ENCODE data around the gene PLPP7. TPM values are rescaled to one million over a fixed set of nuclear protein-coding genes. Genes with fewer than 3 reads are reported as not detected.

Gene PLPP7
- total RNA-seq, 4 donors from 2014 or later = 7.8 to 11.1 (median 8.5) TPM

DNA sequence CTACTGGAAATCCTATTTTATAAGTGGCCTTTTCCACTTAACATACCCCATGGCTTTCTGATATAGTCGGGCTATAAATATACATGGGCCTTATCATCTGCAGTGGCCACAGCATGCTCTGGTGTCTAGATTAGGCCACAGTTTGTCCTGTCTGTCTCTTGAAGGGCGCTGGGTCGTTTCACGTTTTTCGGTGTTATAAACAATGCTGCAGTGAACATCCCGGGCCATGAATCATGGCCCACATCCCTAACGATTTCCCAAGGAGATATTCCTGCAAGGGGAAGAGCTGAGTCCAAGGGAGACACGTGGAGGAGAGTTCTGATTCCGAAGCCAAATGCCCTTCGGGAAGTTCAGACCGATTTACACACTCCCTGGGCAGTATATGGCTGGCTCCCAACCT is 8.4 kb downstream of the PLPP7 start:
- TF ChIP-seq, protein P1, sequence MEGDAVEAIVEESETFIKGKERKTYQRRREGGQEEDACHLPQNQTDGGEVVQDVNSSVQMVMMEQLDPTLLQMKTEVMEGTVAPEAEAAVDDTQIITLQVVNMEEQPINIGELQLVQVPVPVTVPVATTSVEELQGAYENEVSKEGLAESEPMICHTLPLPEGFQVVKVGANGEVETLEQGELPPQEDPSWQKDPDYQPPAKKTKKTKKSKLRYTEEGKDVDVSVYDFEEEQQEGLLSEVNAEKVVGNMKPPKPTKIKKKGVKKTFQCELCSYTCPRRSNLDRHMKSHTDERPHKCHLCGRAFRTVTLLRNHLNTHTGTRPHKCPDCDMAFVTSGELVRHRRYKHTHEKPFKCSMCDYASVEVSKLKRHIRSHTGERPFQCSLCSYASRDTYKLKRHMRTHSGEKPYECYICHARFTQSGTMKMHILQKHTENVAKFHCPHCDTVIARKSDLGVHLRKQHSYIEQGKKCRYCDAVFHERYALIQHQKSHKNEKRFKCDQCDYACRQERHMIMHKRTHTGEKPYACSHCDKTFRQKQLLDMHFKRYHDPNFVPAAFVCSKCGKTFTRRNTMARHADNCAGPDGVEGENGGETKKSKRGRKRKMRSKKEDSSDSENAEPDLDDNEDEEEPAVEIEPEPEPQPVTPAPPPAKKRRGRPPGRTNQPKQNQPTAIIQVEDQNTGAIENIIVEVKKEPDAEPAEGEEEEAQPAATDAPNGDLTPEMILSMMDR (IDR thresholded peaks at IDR 0.05; ENCODE audit: low read depth) = no peak

DNA sequence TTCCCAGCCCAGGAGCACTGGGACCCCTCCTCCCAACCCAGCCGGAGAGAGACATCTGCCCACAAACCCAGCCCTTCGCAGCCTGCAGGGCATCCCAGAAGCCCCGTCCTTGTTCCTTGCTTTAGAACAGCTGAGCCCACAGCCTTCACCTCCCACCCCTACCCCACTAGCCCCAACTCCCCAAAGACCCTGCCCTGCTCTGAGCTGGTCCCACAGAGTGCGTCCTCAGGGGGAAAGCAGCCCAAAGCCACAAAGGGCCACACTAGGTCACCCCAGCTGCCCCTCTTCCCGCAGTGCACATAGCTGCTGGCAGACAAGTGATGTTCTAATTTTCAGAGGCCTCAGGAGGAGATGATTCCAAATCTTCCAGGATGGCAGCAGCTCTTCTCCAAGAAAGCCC is 8.8 kb downstream of the PLPP7 start:
- TF ChIP-seq, protein P1 (IDR thresholded peaks at IDR 0.05; ENCODE audit: low read depth) = no peak

DNA sequence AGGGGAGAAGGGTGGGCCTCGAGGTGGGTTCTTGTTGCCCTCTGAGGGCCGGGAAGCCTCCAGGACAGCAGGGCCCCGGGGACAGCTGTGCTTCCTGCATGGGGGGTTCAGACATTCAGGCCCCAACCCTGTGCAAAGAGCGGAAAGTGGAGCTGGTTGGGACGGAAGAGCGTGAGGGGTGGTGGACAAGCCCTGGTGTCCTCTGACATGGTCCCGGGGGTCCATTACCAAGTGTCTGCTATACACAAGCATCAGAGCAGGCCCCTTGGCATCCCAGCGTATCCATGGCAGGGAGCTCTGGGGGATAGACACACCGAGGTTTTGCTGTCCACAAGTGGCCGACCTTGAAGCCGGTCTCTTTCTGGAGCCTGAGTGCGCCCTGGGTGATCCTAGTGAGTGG is 9.3 kb downstream of the PLPP7 start:
- TF ChIP-seq, protein P1 (IDR thresholded peaks at IDR 0.05; ENCODE audit: low read depth) = no peak

DNA sequence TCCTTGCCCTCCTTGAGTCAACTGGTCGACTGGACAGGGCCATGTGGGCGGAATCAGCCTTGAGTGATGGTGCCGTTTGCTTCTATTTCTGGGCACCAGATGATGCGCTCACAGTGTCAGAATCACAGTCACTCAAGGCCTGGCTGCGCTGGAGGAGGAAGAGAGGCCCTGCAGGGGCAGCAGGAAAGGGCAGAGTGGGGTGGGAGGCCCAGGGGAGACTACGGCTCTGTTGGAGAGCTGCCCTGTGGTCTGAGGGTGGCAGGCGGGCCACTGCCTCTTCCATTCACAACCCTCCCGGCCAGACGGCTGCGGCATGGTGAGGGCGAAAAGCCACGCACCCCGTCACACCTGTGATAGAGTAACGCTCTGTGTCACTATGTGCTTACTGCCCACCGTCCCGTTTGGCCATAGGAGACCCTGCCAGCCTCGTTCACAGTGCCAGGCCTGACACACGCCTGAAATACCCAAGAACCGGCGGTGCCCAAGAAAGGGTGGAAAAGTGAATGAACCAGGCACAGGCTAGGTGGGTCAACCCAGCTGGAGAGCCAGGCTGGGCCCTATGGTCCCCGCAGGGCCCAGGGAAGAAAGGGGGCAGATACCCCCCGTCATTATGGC is 9.9 kb downstream of the PLPP7 start:
- TF ChIP-seq, protein P1 (IDR thresholded peaks at IDR 0.05; ENCODE audit: low read depth) = no peak

DNA sequence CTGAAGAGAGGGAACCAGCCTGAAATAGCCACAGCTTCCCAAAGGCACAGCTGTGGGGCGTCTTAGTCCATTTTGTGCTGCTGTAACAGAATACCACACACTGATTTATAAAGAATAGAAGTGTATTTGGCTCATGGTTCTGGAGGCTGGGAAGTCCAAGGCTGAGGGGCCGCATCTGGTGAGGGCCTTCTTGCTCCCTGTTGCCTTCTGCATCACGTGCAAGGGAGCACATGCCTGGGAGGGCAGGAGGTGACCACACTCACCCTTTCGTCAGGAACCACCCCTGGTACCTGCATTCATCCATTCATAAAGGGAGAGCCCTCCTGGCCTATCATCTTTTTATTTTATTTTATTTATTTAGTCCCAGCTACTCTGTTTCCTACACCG is 10.4 kb downstream of the PLPP7 start:
- TF ChIP-seq, protein P1 (IDR thresholded peaks at IDR 0.05; ENCODE audit: low read depth) = no peak

DNA sequence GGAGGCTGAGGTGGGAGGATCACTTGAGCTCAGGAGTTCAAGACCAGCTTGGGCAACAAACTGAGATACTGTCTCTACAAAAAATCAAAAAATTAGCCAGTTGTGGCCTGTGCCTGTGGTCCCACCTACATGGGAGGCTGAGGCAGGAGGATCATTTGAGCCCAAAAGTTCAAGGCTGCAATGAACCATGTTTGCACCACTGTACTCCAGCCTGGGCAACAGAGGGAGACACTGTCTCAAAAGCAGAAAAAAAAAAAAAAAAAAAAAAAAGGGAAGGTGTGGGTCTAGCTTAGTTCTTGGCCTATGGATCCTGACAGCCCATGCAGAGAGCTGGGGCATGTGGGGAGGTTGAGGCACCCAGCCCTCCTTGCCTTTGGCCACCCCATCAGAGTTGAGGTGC is 10.9 kb downstream of the PLPP7 start:
- TF ChIP-seq, protein P1 (IDR thresholded peaks at IDR 0.05; ENCODE audit: low read depth) = no peak

DNA sequence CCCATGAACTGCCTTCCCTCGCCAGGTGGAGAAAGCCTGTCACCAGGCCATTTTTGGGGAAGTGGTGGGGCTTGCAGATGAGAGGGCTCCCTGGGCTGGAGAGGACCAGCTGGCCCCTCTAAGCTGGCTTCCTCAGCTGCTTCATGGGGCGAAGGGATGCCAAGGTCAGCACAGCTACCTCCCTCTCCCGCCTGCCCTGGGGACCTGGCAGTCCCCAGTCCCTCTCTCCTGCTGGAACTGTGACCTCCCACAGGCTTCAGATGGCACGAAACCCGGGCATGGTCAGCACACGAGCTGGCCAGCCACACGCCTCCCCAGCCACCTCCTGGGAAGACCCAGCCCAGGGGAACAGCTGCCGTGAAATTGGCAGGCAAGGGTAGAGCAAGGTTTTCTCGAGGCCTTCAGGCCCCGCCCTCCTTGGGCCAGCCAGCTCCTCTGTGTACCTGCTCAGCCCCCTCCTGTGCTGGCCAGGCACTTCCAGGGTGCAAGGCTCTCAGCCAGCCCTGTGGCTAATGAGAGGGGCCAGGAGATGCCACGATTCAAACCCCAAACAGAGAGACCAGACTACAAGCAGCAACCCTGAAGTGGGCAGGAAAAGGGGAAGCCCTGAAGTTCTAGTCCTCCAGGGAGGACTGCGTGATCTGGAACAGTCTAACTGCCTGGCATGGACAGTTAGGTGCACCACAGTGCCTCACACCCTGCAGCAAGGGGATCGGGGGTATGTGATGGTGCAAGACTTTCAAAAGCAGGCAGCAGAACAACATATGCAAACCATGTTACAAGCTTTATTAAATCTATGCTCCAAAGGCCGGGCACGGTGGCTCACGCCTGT is 12.9 kb downstream of the PLPP7 start:
- TF ChIP-seq, protein P1 (IDR thresholded peaks at IDR 0.05; ENCODE audit: low read depth) = no peak
